Muscle layer of duodenum (tissue), 2 donors: ENCODE results near the gene KCNAB2.

Source experiments
- H3K27ac ChIP-seq: one replicate; pipeline ENCODE4 v1.7.0; 2013; ENCODE audit warnings: mild to moderate bottlenecking, low read length
- H3K27me3 ChIP-seq: one replicate; pipeline ENCODE4 v1.7.0; 2013; ENCODE audit warnings: low read depth, mild to moderate bottlenecking, control low read depth, low read length
- H3K36me3 ChIP-seq, 2 donors: one replicate each; pipeline ENCODE4 v1.7.0; 2013; ENCODE audit warnings: low read length in 2 of 2, control low read depth in 1 of 2, mild to moderate bottlenecking in 1 of 2; ENCODE audit not compliant: insufficient read depth in 2 of 2, control insufficient read depth in 1 of 2
- H3K4me1 ChIP-seq, 2 donors: one replicate each; pipeline ENCODE4 v1.7.0; 2013; ENCODE audit warnings: low read length in 2 of 2, mild to moderate bottlenecking in 2 of 2, control low read depth in 1 of 2, moderate library complexity in 1 of 2; ENCODE audit not compliant: insufficient read depth in 2 of 2, control insufficient read depth in 1 of 2
- H3K4me3 ChIP-seq, 2 donors: one replicate each; pipeline ENCODE4 v1.7.0; 2013; ENCODE audit warnings: low read length in 2 of 2, low read depth in 1 of 2, mild to moderate bottlenecking in 1 of 2
- H3K9me3 ChIP-seq, 2 donors: one replicate each; pipeline ENCODE4 v1.7.0; 2013; ENCODE audit warnings: low read length in 2 of 2, control low read depth in 1 of 2, mild to moderate bottlenecking in 1 of 2; ENCODE audit not compliant: control insufficient read depth in 1 of 2
- donor health status: healthy.

The KCNAB2 gene

GRCh38 chr1:6137758-6138157, 92.1 kb downstream of the KCNAB2 start:
- Histone ChIP-seq H3K4me3 (no peak overlapping the region), H3K4me1 (no peaks in the 10 kb centered on the region), H3K27ac (no peak overlapping the region), H3K27me3 (no peaks in the 10 kb centered on the region), H3K9me3 (no peaks in the 10 kb centered on the region), H3K36me3 (no peaks in the 10 kb centered on the region)

DNA sequence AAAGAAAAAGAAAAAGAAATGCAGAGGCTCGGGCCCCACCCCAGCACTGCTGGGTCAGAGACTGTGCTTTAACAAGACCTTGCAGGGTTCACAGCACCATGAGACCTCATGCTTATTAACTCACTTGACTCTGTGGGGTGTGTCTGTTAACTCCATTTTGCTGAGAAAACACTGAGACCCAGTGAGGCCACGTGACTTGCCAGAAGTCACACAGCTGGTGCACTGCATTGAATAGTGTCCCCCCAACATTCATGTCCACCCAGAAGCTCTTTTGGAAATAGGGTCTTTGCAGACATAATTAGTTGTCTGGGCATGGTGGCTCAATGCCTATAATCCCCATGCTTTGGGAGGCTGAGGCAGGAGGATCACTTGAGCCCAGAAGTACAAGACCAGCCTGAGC, 94.7 kb downstream of the KCNAB2 start:
- no peaks in the 10 kb centered on the region for H3K9me3 ChIP-seq
- no peaks in the 10 kb centered on the region for H3K4me1 ChIP-seq
- H3K27ac ChIP-seq: no peak overlapping the region
- H3K27me3 ChIP-seq: no peaks in the 10 kb centered on the region
- no peaks in the 10 kb centered on the region for H3K36me3 ChIP-seq
- H3K4me3 ChIP-seq: no peak overlapping the region

DNA sequence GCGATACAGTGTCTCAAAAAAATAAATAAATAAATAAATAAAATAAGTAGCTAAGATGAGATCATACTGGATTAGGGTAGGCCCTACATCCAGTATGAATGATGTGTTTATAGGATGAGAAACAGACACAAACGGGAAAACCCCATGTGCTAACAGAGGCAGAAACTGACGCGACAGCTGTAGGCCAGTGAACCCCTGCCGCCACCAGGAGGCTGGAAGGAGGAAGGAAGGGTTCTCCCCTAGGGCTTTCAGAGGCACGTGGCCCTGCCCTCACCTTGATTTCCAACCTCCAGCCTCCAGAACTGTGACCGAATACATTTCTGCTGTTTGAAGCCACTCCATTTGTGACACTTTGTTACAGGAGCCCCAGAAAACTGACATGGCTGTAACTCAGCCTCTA, 95.9 kb downstream of the KCNAB2 start:
- Histone ChIP-seq H3K4me3 (no peak overlapping the region), H3K27ac (no peak overlapping the region), H3K4me1 (no peaks in the 10 kb centered on the region), H3K9me3 (no peaks in the 10 kb centered on the region), H3K36me3 (no peaks in the 10 kb centered on the region), H3K27me3 (no peaks in the 10 kb centered on the region)

DNA sequence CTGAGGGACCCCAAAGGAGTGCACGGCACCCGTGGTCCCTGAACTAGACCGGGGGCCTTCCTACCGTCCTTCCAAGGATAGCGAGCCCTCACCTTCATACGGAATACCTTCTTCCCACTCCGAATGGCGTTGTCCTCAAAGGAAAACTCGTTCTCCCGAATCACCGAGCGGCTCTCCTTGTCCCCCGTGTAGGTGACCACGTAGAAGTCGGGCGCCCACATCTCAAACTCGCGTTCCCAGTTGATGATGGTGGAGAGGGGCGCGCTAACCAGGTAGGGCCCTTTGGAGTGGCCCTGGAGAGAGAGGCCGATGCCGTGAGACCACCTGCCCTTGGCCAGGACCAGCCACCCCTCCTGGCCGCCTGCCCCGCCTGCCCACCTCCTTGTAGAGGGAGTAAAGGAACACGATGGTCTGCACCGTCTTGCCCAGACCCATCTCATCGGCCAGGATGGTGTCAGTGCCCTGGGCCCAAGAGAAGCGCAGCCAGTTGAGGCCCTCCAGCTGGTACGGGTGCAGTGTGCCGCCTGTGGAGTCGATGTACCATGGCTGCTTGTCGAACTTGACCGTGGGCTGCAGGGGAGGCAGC, 96.4 kb downstream of the KCNAB2 start:
- Histone ChIP-seq H3K4me3 (no peak overlapping the region), H3K36me3 (no peaks in the 10 kb centered on the region), H3K27me3 (peaks cover under 1% of the 10 kb centered on the region), H3K27ac (no peak overlapping the region), H3K9me3 (no peaks in the 10 kb centered on the region), H3K4me1 (no peaks in the 10 kb centered on the region)

DNA sequence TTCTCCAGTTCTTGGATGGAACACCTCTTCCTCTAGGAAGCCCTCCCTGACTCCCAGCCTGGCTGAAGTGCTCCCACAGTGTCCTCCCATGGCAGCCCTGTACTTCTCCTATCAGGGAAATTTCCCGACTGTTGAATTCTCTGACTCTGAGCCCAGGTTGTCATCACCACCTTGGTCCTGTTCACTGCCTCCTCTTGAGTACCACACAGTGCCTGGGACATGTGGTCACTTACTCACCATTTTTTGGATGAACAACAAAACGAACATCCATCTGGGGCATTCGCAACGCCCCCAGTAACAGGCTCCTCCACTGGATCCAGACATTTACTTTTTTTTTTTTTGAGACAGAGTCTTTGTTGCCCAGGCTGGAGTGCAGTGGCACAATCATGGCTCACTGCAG, 97.0 kb downstream of the KCNAB2 start:
- no peaks in the 10 kb centered on the region for H3K4me1 ChIP-seq
- H3K27me3 ChIP-seq: peaks cover 7% of the 10 kb centered on the region
- no peak overlapping the region for H3K4me3 ChIP-seq
- no peaks in the 10 kb centered on the region for H3K36me3 ChIP-seq
- H3K27ac ChIP-seq: no peak overlapping the region
- H3K9me3 ChIP-seq: no peaks in the 10 kb centered on the region

- Histone ChIP-seq H3K4me3 (no peak overlapping the region), H3K27me3 (peaks cover 13% of the 10 kb centered on the region), H3K4me1 (peaks cover 0 to 3% of the 10 kb centered on the region in 2 donors), H3K27ac (no peak overlapping the region), H3K36me3 (no peaks in the 10 kb centered on the region), H3K9me3 (no peaks in the 10 kb centered on the region)
Observed at GRCh38 chr1:6143395-6143794, 97.7 kb downstream of the KCNAB2 start.

DNA sequence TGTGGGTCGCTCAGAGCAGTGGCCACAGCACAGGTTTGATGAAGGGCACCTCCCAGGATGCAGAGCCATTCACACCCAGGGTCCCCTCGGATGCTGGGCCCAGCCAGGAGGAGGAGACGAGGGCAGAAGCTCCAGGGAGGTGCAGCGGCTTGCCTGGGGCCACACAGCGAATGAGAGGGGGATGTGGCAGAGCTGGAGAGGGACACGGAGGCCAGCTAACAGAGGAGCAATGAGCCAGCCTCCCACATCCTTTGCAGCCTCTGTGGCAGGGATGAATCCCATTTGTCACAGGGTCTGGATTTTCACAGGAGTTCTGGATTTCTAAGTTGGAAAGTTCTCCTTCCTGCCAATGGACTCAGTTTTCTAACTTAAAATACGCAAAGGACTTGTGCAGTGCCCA, 98.5 kb downstream of the KCNAB2 start:
- Histone ChIP-seq H3K36me3 (no peaks in the 10 kb centered on the region), H3K27ac (no peak overlapping the region), H3K27me3 (peaks cover 13% of the 10 kb centered on the region), H3K4me3 (no peak overlapping the region), H3K4me1 (peaks cover 0 to 11% of the 10 kb centered on the region in 2 donors), H3K9me3 (no peaks in the 10 kb centered on the region)

DNA sequence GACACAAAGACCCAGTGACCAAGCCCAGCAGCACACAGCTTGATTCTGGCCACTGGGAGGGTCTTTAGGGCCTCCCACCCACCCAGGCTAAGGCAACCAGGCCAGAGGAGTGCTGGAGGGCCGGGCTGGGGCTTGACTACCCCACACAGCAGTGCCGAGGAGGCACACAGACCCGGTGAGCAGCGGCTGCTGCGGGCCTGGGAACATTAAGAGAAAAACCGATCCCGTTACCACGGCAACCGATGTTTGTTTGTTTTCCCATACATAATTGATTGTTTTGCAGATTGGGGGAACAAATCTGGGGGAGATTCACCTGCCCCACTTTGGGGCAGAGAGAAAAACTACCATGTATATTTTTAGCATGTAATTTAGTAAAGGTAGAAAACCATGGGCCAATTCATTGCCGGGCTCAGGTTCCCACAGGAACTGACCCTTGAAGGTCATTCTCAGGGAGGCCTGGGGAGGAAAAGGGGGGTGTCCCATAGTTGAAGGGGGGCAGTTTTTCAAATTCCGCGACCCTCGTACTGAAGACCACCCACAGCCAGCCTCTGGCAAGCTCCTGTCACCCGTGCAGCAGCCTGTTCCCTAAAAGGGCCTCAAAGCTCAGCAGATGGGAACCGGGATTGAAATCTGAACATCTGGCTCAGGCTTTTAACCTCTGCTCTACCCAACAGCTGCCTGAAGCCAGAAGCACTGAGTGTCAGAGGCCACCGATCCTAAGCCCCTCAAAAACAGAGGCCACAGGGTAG, 99.1 kb downstream of the KCNAB2 start:
- Histone ChIP-seq H3K27ac (no peak overlapping the region), H3K27me3 (peaks cover 17% of the 10 kb centered on the region), H3K4me1 (peaks cover 0 to 12% of the 10 kb centered on the region in 2 donors), H3K4me3 (no peak overlapping the region), H3K9me3 (no peaks in the 10 kb centered on the region), H3K36me3 (no peaks in the 10 kb centered on the region)

DNA sequence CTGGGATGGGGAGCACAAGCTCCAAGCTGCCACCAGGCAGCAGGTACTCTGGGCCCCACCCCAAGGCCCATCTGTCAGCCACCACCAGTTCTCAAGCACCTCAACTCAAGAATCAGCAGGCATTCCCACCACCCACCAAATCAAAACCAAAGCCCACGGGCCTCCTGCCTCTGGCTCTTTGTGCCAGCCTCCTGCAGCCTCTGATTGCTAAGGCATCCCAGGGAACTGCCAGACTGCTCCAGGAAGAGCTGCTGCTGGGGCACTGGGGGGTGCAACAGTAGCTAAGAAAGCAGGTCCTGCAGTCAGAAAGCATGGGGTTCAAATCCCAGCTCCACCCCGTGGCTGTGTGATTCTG, 99.7 kb downstream of the KCNAB2 start:
- Histone ChIP-seq H3K4me3 (no peak overlapping the region), H3K9me3 (no peaks in the 10 kb centered on the region), H3K27me3 (peaks cover 17% of the 10 kb centered on the region), H3K36me3 (no peaks in the 10 kb centered on the region), H3K27ac (no peak overlapping the region), H3K4me1 (peaks cover 0 to 12% of the 10 kb centered on the region in 2 donors)

DNA sequence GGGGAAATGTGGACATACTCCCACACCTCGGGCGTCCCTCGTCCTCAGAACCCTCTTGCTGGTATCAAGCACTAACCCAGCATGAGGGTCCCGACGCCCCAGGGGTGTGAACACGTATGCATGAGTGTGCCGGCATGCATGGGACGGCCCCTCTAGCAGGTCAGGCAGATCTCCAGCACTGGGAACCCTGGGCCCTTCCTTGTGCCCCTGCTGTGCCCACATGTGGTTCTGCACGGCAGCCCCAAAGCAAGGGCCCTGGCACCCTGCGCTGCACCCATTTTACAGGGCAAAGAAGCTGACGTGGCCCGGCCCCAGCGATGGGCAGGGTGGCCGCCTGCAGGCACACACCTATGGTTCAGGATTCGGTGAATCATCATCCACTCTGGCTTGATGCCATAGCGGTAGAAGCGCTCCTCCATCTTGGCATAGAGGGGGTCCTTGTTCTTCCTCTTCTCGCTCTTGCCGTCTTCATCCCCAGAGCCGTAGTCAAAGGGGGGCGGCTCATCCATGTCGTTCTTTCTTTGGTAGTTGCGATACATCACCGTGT, 100.2 kb downstream of the KCNAB2 start:
- Histone ChIP-seq H3K27ac (no peak overlapping the region), H3K27me3 (peaks cover 17% of the 10 kb centered on the region)

DNA sequence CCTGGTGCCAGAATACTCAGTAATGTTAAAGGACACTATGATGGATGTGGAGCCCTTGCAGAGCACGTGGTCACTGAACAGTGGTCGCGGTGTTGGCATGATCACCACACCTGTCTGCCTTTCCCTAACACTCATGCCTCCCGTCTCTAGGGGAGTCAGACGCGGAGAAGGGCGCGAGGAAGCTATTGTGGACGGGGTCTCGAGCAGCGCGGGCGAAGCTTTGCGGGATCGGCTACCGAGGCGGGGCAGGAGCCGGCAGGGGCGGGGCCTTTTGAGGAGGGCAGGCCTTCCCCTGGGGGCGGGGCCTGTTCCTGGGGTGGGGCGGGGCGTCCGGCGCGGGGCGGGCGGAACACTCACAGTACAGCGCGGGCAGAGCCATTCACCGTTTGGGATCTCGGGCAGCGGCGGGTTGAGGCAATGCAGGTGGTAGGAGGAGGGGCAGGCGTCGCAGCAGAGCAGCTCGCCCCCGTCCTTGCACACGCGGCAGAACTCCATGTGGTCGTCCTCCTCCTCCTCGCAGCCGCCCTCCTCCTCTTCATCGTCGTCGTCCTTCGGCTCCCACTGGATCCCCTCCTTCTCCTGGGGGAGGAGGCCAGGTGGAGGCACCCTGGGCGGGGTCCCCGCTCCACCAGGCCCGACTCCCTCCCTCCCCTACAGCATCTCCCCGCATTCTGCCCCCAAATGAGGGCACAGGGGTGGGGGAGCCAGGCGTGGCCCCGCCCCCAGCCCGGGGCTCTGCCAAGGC, 103.0 kb downstream of the KCNAB2 start:
- H3K27me3 ChIP-seq: peaks cover 17% of the 10 kb centered on the region
- no peak overlapping the region for H3K27ac ChIP-seq
- no peaks in the 10 kb centered on the region for H3K9me3 ChIP-seq
- peaks cover 0 to 12% of the 10 kb centered on the region in 2 donors for H3K4me1 ChIP-seq
- H3K4me3 ChIP-seq: peak overlapping the region in 1 of 2 donors; percentile 37
- H3K36me3 ChIP-seq: no peaks in the 10 kb centered on the region

More for the DNA sequence above, 100.2 kb downstream of the KCNAB2 start:
- peaks cover 0 to 12% of the 10 kb centered on the region in 2 donors for H3K4me1 ChIP-seq
- no peak overlapping the region for H3K4me3 ChIP-seq
- H3K36me3 ChIP-seq: no peaks in the 10 kb centered on the region
- no peaks in the 10 kb centered on the region for H3K9me3 ChIP-seq
